Activated naive CD4-positive, alpha-beta T cell treated with anti-CD3 and anti-CD28 coated beads, Interleukin-2, amount 10 ng/mL, durations not matched to agents 7 days and 5 days (primary cell): Measurements from ENCODE around the gene SIPA1L3.

Experiments
- CTCF ChIA-PET: fragments of 350-600 bp; sonication (Branson Sonifier 250); formaldehyde crosslinking; loops from one replicate; lab custom pipeline; 2021; ENCODE audit warnings: antibody characterized with exemption; lab: Charles Lee
- DNase-seq: peaks from one replicate; pipeline ENCODE4 v3.0.0-alpha.2; 2020
- H3K27ac Mint-ChIP-seq: one replicate; pipeline ENCODE4 v1.8.0; 2021; ENCODE audit warnings: mild to moderate bottlenecking, moderate library complexity, mixed read lengths
- H3K27me3 Mint-ChIP-seq: one replicate; pipeline ENCODE4 v1.8.0; 2021; ENCODE audit warnings: mild to moderate bottlenecking, mixed read lengths
- H3K36me3 Mint-ChIP-seq: one replicate; pipeline ENCODE4 v1.8.0; 2021; ENCODE audit warnings: mixed read lengths
- H3K4me1 Mint-ChIP-seq: one replicate; pipeline ENCODE4 v1.8.0; 2021; ENCODE audit warnings: mixed read lengths
- H3K4me3 Mint-ChIP-seq: one replicate; pipeline ENCODE4 v1.8.0; 2021; ENCODE audit warnings: mild to moderate bottlenecking, moderate library complexity, mixed read lengths
- H3K9me3 Mint-ChIP-seq: one replicate; pipeline ENCODE4 v1.8.0; 2021; ENCODE audit warnings: mixed read lengths

The SIPA1L3 gene

DNA sequence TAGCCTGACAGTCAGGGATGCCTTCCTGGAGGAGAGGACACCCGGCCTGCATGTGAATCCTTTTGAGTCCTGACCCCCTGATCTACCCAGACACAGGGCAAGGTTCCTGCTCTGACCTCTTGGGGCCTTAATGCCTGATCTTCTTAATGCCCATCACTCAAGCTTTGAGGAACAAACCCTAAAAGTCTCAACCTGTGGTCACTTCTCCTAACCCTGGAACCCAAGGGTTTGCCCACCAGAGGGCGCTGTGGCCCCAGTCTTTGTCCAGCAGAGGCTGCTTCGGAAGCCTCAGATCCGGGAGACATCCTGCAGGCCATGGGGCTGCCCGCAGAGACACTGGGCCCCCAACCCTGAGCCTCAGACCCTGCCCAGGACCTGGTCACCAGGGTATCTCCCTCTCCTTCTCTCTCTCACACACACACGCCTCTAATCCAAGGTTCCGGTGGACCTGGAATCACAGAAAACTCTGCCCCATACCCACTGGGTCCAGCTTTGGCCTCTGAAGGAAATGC is 326.8 kb downstream of the SIPA1L3 start:
- H3K4me1 Mint-ChIP-seq: peaks cover 6% of the 10 kb centered on the region
- DNase-seq: peak; percentile 87
- CTCF ChIA-PET: interaction anchor here (1.1 to 2.6 kb wide), 11 partner anchors 9 to 336 kb away, joined by 3 to 15 read pairs (median 6); partner anchors contain the start of genes CATSPERG, FAM98C and GGN
- H3K27me3 Mint-ChIP-seq: peaks cover 64% of the 10 kb centered on the region
- no peaks in the 10 kb centered on the region for H3K36me3 Mint-ChIP-seq
- no peak overlapping the region for H3K4me3 Mint-ChIP-seq
- H3K27ac Mint-ChIP-seq: no peak overlapping the region
- H3K9me3 Mint-ChIP-seq: no peaks in the 10 kb centered on the region

DNA sequence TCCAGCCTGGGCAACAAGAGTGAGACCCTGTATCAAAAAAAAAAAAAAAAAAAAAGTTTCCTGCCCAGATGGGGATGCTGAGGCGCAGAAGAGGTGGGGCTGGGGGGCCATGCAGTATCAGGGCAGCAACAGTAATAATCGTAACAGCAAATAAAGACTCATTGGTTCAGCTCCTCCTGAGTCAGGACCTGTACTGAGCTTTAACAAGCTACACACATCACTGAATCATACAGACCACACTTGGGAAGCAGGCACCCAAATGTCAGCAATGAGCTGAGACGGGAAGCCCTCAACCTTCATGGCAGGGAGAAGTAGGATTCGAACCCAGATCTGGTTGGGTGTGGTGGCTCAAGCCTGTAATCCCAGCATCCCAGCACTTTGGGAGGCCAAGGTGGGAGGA is 327.6 kb downstream of the SIPA1L3 start:
- CTCF ChIA-PET: interaction anchor here (0.9 to 2.6 kb wide), 12 partner anchors 9 to 334 kb away, joined by 3 to 15 read pairs (median 6); partner anchors contain the start of genes CATSPERG, FAM98C and GGN
- H3K27me3 Mint-ChIP-seq: peaks cover 61% of the 10 kb centered on the region
- H3K36me3 Mint-ChIP-seq: no peaks in the 10 kb centered on the region
- DNase-seq: no peak
- no peak overlapping the region for H3K27ac Mint-ChIP-seq
- H3K4me1 Mint-ChIP-seq: peaks cover 3% of the 10 kb centered on the region
- no peak overlapping the region for H3K4me3 Mint-ChIP-seq
- H3K9me3 Mint-ChIP-seq: no peaks in the 10 kb centered on the region

DNA sequence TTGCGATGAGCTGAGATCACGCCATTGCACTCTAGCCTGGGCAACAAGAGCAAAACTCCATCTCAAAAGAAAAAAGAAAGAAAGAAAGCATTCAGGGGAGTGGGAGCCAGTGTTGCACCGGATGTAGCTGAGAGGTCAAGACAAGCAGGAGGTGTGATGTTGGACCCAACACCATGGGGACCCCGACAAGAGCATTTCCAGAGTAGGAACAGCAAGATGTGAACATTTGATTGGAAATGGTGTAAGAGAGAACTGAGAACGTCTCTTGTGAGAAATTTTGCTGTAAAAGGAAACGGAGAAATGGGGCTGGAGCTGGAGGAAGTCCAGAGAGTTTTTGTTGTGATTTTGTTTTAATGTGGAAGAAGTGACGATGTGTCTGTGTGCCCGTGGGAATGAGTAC is 332.8 kb downstream of the SIPA1L3 start:
- H3K9me3 Mint-ChIP-seq: no peaks in the 10 kb centered on the region
- peaks cover 2% of the 10 kb centered on the region for H3K4me1 Mint-ChIP-seq
- H3K27me3 Mint-ChIP-seq: peaks cover 37% of the 10 kb centered on the region
- DNase-seq: no peak
- CTCF ChIA-PET: interaction anchor here (1.2 kb wide), 1 partner anchor 97 kb away, joined by 3 read pairs; no protein-coding TSS in a partner anchor
- no peak overlapping the region for H3K4me3 Mint-ChIP-seq
- no peak overlapping the region for H3K27ac Mint-ChIP-seq
- H3K36me3 Mint-ChIP-seq: no peaks in the 10 kb centered on the region

DNA sequence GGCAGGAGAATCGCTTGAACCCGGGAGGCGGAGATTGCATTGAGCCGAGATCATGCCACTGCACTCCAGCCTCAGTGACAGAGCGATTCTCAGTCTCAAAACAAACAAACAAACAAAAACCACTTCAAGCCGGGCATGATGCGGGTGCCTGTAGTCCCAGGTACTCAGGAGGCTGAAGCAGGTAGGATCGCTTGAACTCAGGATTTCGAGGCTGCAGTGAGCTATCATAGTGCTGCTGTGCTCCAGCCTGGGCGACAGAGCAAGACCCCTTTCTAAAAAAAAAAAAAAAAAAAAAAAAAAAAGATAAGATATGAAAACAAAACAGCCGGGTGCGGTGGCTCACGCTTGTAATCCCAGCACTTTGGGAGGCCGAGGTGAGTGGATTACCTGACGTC is 336.3 kb downstream of the SIPA1L3 start:
- DNase-seq: no peak
- Mint-ChIP-seq H3K4me3 (no peak overlapping the region), H3K27me3 (peaks cover 16% of the 10 kb centered on the region), H3K36me3 (no peaks in the 10 kb centered on the region), H3K9me3 (no peaks in the 10 kb centered on the region), H3K27ac (no peak overlapping the region), H3K4me1 (peaks cover 2% of the 10 kb centered on the region)
- CTCF ChIA-PET: interaction anchor here (1.0 to 2.5 kb wide), 9 partner anchors 9 to 344 kb away, joined by 3 to 13 read pairs (median 8); partner anchors contain the start of genes CATSPERG and PSMD8

DNA sequence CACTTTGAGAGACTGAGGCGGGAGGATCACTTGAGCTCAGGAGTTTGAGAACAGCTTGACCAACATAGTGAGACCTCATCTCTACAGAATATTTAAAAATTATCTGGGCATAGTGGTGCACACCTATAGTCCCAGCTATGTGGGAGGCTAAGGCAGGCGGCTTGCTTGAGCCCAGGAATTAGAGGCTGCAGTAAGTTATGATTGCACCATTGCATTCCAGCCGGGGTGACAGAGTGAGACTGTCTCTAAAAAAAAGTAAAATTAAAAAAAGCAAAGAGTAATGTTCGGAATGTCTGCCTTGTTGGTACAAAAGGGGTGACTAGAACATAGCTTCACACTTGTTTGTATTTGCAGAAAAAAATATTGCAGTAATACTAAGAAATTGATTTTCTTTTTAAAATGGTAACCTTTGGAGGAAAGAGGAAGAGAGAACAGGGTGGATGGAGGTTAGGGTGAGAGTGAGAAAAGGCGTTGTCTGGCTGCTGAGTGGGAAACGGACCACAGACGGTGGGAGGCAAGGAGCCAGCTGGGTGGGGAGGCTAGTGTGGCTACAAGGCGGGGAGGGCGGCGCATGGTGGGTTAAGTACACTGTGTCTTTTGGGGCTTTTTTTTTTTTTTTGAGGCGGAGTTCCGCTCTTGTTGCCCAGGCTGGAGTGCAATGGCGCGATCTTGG is 339.0 kb downstream of the SIPA1L3 start:
- H3K4me3 Mint-ChIP-seq: no peak overlapping the region
- H3K4me1 Mint-ChIP-seq: peaks cover 2% of the 10 kb centered on the region
- no peaks in the 10 kb centered on the region for H3K9me3 Mint-ChIP-seq
- peaks cover 2% of the 10 kb centered on the region for H3K27me3 Mint-ChIP-seq
- no peak overlapping the region for H3K27ac Mint-ChIP-seq
- no peak for DNase-seq
- H3K36me3 Mint-ChIP-seq: no peaks in the 10 kb centered on the region
- CTCF ChIA-PET: interaction anchor here (0.8 kb wide), 1 partner anchor 85 kb away, joined by 3 read pairs; no protein-coding TSS in a partner anchor

DNA sequence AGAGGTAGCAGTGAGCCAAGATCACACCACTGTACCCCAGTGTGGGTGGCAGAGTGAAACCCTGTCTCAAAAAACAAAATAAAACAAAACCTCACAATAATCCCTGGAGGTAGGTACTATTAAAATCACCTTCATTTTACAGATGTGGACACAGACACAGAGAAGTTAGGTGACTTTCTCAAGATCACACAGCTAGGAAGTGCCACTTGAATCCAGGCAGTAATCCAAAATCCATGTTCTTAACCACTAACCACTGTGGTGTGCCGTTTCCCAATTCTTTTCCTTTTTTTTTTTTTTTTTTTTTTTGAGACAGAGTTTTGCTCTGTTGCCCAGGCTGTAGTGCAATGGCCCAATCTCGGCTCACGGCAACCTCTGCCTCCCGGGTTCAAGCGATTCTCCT is 340.1 kb downstream of the SIPA1L3 start:
- peaks cover 7% of the 10 kb centered on the region for H3K4me1 Mint-ChIP-seq
- H3K9me3 Mint-ChIP-seq: no peaks in the 10 kb centered on the region
- no peak for DNase-seq
- CTCF ChIA-PET: interaction anchor here (1.1 kb wide), 1 partner anchor 345 kb away, joined by 3 read pairs; no protein-coding TSS in a partner anchor
- H3K36me3 Mint-ChIP-seq: no peaks in the 10 kb centered on the region
- no peak overlapping the region for H3K4me3 Mint-ChIP-seq
- H3K27ac Mint-ChIP-seq: no peak overlapping the region
- peaks cover 9% of the 10 kb centered on the region for H3K27me3 Mint-ChIP-seq

DNA sequence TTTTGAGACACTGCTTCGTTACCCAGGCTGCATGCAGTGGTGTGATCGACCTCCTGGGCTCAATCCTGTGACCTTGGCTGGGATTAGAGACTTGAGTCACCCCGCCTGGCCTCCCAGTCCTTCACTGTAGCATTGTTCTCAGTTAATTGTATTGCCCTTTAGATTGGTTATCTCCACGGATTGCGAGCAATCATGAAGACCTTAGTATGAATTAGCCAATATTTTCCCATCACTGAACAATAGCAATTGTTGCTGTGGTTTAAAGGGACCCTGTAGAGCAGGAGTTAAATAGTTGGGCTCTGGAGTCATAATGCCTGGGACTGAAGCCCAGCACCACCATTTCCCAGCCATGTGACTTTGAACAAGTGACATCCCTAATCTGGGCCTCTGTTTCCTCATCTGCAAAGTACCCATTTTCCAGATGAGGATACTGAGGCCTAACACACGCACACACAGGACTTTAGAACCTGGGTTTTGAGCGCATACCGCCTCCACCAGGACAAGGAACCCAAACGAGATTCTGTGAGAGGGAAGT is 340.8 kb downstream of the SIPA1L3 start:
- Mint-ChIP-seq H3K4me3 (no peak overlapping the region), H3K9me3 (no peaks in the 10 kb centered on the region), H3K36me3 (no peaks in the 10 kb centered on the region), H3K27ac (no peak overlapping the region), H3K4me1 (peaks cover 7% of the 10 kb centered on the region), H3K27me3 (peaks cover 15% of the 10 kb centered on the region)
- DNase-seq: no peak
- CTCF ChIA-PET: interaction anchor here (1.0 to 1.1 kb wide), 2 partner anchors 13 to 346 kb away, joined by 3 to 5 read pairs; no protein-coding TSS in a partner anchor

DNA sequence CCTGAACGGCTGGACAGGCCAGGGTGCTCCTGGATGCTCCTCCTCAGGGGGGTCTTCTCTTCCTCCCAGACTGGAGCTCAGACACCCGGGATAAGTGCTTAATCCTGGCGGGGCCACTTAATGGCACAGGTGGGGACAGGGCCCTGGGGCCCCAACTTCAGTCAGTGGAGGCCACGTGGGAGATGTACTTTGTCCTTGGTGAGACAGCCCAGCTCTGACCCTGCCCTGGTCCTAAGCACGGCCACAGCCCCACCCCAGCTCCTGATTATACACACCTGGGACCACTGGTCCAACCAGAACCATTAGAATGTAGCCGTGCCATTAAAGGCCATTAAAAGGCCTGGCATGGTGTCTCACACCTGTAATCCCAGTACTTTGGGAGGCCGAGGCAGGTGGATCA is 341.4 kb downstream of the SIPA1L3 start:
- no peaks in the 10 kb centered on the region for H3K36me3 Mint-ChIP-seq
- peaks cover 7% of the 10 kb centered on the region for H3K4me1 Mint-ChIP-seq
- CTCF ChIA-PET: interaction anchor here (0.7 to 1.0 kb wide), 2 partner anchors 14 to 18 kb away, joined by 3 to 5 read pairs; no protein-coding TSS in a partner anchor
- no peak for DNase-seq
- no peak overlapping the region for H3K27ac Mint-ChIP-seq
- H3K9me3 Mint-ChIP-seq: no peaks in the 10 kb centered on the region
- no peak overlapping the region for H3K4me3 Mint-ChIP-seq
- H3K27me3 Mint-ChIP-seq: peaks cover 15% of the 10 kb centered on the region

DNA sequence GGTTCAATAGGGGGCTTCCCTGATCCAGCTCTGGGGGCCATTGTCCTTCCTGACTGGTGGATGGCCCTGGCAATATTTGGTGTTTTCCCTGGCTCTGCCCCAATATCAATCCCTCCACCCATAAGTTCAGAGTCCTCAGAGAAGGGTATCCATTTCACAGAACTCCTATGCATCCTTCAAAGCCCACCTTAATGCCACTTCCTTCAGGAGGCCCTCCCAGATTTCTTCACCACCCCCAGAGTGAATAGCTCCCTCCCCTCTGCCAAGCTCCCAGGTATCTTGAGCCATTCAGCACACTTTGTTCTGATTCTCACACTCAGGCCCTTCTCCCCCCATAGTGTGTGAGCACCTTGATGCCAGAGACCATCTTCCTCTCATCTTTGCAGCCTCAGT is 343.4 kb downstream of the SIPA1L3 start:
- no peaks in the 10 kb centered on the region for H3K36me3 Mint-ChIP-seq
- H3K9me3 Mint-ChIP-seq: no peaks in the 10 kb centered on the region
- H3K4me3 Mint-ChIP-seq: no peak overlapping the region
- DNase-seq: no peak
- peaks cover 34% of the 10 kb centered on the region for H3K27me3 Mint-ChIP-seq
- no peak overlapping the region for H3K27ac Mint-ChIP-seq
- H3K4me1 Mint-ChIP-seq: peaks cover 5% of the 10 kb centered on the region
- CTCF ChIA-PET: interaction anchor here (2.0 kb wide), 1 partner anchor 85 kb away, joined by 4 read pairs; the partner anchor contains the start of gene CATSPERG

DNA sequence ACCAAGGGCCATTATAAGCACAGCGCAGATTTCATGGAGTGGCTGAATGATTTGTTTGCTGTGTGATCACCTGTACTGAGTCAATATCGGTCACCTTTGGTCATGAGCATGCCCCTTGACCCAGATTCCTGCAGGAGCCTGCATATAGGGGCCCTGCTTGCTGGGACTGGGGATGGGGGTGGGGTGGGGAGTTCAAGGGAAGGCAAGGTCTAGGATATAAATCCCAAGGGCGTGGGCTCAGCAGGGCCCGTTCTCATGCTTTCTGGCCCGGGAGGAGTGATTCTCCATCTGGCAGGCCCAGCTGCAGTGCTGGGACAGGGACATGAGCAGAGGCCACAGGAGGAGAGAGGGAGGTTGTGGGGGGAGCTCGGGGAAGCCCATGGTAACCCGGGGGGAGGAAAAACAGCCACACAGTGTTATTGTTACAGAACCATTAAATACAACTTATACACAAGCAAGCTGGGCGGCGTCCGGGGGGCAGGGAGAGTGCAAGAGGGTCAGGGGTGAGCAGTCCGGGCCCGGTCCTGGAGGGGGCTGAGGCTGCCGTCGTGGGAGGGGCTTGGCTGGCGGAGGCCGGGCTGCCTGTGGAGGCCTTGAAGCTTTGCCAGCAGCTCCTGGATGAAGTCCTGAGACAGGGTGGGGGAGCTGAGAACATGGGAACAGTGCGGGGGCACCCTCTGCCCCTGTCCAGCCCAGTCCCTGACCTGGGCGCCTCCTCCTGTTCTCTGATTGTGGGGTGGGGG is 344.0 kb downstream of the SIPA1L3 start:
- no peaks in the 10 kb centered on the region for H3K36me3 Mint-ChIP-seq
- peaks cover 40% of the 10 kb centered on the region for H3K27me3 Mint-ChIP-seq
- no peak overlapping the region for H3K27ac Mint-ChIP-seq
- H3K4me3 Mint-ChIP-seq: no peak overlapping the region
- CTCF ChIA-PET: interaction anchor here (2.0 to 3.1 kb wide), 2 partner anchors 8 to 84 kb away, joined by 4 to 8 read pairs; partner anchors contain the start of gene CATSPERG
- H3K4me1 Mint-ChIP-seq: peaks cover 5% of the 10 kb centered on the region
- H3K9me3 Mint-ChIP-seq: no peaks in the 10 kb centered on the region
- no peak for DNase-seq

DNA sequence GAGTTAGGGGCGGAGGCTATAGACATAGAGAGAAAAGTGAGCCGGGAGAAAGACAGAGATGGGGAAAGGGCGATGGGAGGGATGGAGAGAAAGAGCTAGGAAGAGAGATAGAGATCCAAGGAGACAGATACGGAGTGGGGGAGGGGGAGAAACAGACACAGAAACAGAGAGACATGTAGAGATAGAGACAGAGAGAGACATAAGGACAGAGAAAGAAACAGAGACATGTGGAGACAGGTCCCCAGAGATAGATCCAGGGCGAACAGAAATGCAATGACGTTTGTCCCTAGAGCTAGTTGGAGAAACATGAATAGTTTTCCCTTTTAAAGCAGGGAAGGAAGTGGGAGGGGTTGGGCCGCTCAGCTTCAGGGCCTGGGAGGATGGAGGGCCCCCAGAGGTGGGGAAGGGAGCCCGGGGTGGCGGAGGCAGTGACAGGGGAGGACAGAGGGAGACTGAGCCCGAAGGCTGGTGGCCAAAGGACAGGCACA is 344.6 kb downstream of the SIPA1L3 start:
- H3K4me3 Mint-ChIP-seq: no peak overlapping the region
- H3K36me3 Mint-ChIP-seq: no peaks in the 10 kb centered on the region
- CTCF ChIA-PET: interaction anchor here (2.0 to 3.1 kb wide), 2 partner anchors 8 to 84 kb away, joined by 4 to 8 read pairs; partner anchors contain the start of gene CATSPERG
- no peak for DNase-seq
- H3K4me1 Mint-ChIP-seq: peaks cover 6% of the 10 kb centered on the region
- H3K27ac Mint-ChIP-seq: no peak overlapping the region
- no peaks in the 10 kb centered on the region for H3K9me3 Mint-ChIP-seq
- H3K27me3 Mint-ChIP-seq: peaks cover 46% of the 10 kb centered on the region

DNA sequence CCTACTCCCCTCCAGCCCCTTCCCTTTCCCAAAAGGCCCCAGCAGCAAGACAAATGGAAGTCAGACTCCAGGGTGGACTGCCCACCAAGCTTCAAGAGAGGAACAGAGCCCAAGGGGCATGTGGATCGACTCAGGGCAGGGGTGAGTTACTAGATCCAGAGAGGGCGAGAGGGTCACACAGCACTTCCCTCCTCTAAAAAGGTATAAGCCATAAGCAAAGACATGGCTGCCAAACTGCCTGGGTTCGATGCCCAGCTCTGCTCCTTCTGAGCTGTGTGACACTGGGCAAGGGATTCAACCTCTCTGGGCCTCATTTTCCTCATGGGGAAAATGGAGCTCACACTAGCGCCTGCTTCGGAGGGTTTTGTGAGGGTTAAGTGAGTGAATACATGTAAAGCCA is 345.4 kb downstream of the SIPA1L3 start:
- peaks cover 52% of the 10 kb centered on the region for H3K27me3 Mint-ChIP-seq
- CTCF ChIA-PET: interaction anchor here (3.1 kb wide), 1 partner anchor 9 kb away, joined by 8 read pairs; no protein-coding TSS in a partner anchor

DNA sequence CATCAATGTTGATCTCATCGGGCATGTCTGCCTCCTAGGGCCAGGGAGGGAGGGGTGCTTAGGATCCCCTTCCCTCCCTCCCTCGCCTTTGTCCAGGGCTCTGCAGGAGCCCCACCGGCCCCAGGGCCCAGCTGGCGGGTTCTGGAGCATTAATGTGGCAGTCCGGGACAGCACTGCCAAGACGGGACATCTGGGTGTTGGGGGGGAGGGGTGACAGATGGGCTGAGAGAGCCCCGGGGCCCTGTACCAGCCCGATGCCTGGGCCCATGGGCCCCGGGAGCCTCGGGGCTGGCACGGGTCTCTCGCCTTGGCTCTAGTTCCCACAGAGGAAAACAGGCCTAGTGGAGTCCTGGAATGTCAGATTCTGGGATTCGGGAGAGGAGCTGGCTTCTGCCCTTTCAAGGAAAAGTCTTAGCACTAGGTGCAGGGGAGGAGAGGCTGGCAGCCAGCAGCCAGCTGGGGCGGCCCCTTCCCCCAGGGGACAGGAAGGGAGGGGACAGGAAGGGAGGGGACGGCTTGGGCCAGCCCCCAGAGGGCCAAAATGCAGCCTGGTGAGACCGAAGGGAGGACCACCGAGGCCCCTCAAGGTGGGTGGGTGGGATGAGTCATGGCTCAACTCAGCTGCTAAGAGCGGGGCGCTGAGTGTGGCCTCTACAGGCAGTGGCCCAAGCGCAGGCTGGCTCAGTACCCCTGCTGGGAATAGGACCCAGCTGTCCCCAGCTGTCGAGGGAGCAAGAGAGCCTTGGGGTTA is 346.1 kb downstream of the SIPA1L3 start:
- Mint-ChIP-seq H3K9me3 (no peaks in the 10 kb centered on the region), H3K27me3 (peaks cover 56% of the 10 kb centered on the region), H3K4me3 (no peak overlapping the region), H3K4me1 (peaks cover 8% of the 10 kb centered on the region), H3K27ac (no peak overlapping the region), H3K36me3 (no peaks in the 10 kb centered on the region)
- no peak for DNase-seq
- CTCF ChIA-PET: interaction anchor here (3.1 kb wide), 1 partner anchor 10 kb away, joined by 8 read pairs; no protein-coding TSS in a partner anchor

More for the DNA sequence above, 345.4 kb downstream of the SIPA1L3 start:
- Mint-ChIP-seq H3K9me3 (no peaks in the 10 kb centered on the region), H3K4me3 (no peak overlapping the region), H3K36me3 (no peaks in the 10 kb centered on the region), H3K4me1 (peaks cover 8% of the 10 kb centered on the region), H3K27ac (no peak overlapping the region)
- no peak for DNase-seq
